T-helper 17 cell (primary cell): ENCODE results near the gene ITPKB. TPM values are rescaled to one million over a fixed set of nuclear protein-coding genes. Genes with fewer than 3 reads are reported as not detected.

Experiments used
- ATAC-seq: fragments of 150-1000 bp; cut with Tn5 transposase; 2 replicates; pipeline ENCODE4 v1.10.0; 2021; ENCODE audit warnings: mild to moderate bottlenecking, moderate library complexity
- DNase-seq, 3 donors: peaks; one replicate each; pipeline versions ENCODE4 v3.0.0 to v3.0.0-alpha.2; 2020 to 2021
- H3K9me3 ChIP-seq: one replicate; pipeline ENCODE4 v1.7.0; 2013; ENCODE audit warnings: low read length, mild to moderate bottlenecking; ENCODE audit not compliant: control insufficient read depth, poor library complexity, severe bottlenecking
- H3K27ac Mint-ChIP-seq: one replicate; pipeline ENCODE4 v1.8.0; 2022; ENCODE audit warnings: mild to moderate bottlenecking, moderate library complexity, mixed read lengths
- H3K27me3 Mint-ChIP-seq: one replicate; pipeline ENCODE4 v1.8.0; 2022; ENCODE audit warnings: mixed read lengths
- H3K36me3 Mint-ChIP-seq: one replicate; pipeline ENCODE4 v1.8.0; 2022; ENCODE audit warnings: low read depth, mixed read lengths
- H3K4me1 Mint-ChIP-seq: one replicate; pipeline ENCODE4 v1.8.0; 2022; ENCODE audit warnings: mild to moderate bottlenecking, mixed read lengths
- H3K4me3 Mint-ChIP-seq: one replicate; pipeline ENCODE4 v1.8.0; 2022; ENCODE audit warnings: mild to moderate bottlenecking, moderate library complexity, mixed read lengths
- total RNA-seq, 4 donors: library from RNA in 2 of 4; stranded (reverse) in 2 of 4; gene quantifications; one replicate each; pipeline ENCODE4 v1.2.3 and lab custom pipeline; 2022 to 2026

Gene ITPKB
- total RNA-seq, 2 donors from 2014 or later, result 128 to 166 TPM

DNA sequence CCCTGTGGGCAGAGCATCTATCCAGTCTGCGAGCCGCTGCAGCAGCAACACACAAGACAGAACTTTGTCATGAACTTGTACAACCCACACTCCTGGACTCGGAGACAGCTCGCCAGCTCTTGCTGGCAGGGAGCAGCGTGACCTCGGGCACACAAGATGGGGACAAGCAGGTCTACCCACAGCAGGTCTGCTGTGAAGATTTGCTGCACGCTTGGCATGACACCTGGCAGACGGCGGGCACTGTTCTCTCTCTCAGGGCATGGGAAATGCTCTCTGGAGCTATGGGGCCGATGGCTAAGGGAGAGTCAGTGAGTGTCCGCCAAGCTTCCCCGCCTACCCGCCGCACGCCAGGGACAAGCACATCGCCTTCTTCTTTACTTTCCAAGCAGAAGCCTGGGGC is 100.5 kb downstream of the ITPKB start:
- Mint-ChIP-seq H3K4me3 (no peak overlapping the region), H3K27ac (peak overlapping the region; percentile 14), H3K27me3 (no peaks in the 10 kb centered on the region), H3K36me3 (peaks cover 12% of the 10 kb centered on the region), H3K4me1 (peaks cover 41% of the 10 kb centered on the region)
- ATAC-seq (no peak), DNase-seq (peak in 1 of 3 donors; percentile 6)
- no peaks in the 10 kb centered on the region for H3K9me3 ChIP-seq

- peaks cover 12% of the 10 kb centered on the region for H3K36me3 Mint-ChIP-seq
- H3K27me3 Mint-ChIP-seq, result no peaks in the 10 kb centered on the region
- H3K27ac Mint-ChIP-seq, result peak overlapping the region; percentile 14
- no peak overlapping the region for H3K4me3 Mint-ChIP-seq
- peaks cover 36% of the 10 kb centered on the region for H3K4me1 Mint-ChIP-seq
- no peaks in the 10 kb centered on the region for H3K9me3 ChIP-seq
- peak in 2 of 3 donors; percentile 2 to 4 for DNase-seq
- ATAC-seq, result no peak
These were observed 101.0 kb downstream of the ITPKB start for GRCh38 chr1:226638001-226638601.

DNA sequence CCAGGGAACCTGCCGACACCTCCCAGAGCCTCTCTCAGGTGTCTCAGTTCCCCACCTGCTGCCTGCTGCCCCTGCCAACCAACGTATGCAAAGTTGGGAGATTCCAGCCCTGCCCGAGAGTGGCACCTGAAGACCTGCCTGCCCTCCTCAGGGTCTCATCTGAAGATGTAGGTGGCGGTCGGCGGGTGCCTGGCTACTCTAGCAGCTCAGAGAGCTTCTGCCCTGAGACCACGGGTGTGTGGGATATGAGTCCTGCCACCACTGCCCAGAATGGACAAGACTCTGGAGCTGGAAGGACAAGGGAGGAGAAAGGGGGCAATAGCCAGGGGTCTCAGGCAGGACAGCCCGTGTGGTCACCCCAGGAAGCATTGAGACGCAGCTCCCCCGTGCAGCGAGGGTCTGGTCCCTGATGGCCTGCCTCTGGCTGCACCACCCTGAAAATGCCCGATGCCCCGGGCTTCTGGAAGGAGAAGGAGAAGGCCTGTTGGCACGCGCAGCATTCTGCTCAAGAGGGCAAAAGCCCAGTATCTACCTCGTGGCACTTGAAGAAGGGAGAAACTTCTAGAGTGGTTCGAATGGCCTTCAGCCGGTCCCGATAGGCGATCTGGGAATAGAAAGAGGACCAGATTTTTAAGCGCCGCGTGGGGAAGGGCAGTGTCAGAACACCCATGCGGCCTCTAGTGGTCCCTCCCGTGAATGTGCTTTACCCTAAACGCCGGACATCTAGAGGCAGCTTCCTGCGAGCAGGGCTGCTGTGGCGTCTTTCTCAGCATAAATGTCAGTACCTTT is 101.7 kb downstream of the ITPKB start:
- no peak for ATAC-seq
- peak in 1 of 3 donors; percentile 3 for DNase-seq
- Mint-ChIP-seq H3K27ac (peak overlapping the region; percentile 97), H3K36me3 (peaks cover 12% of the 10 kb centered on the region), H3K27me3 (no peaks in the 10 kb centered on the region), H3K4me1 (peaks cover 37% of the 10 kb centered on the region), H3K4me3 (peak overlapping the region; percentile 73)
- H3K9me3 ChIP-seq, result no peaks in the 10 kb centered on the region

DNA sequence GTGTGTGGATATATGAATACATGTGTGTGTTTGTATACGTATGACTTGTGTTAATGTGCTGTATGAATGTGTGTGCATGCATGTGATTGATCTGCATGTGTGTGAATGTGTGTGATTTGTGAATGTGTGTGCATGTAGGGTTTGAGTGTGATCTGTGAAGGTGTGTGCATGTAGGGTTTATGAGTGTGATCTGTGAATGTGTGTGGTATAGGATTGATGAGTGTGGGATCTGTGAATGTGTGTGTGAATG is 102.3 kb downstream of the ITPKB start:
- Mint-ChIP-seq H3K36me3 (peaks cover 12% of the 10 kb centered on the region), H3K4me1 (peaks cover 39% of the 10 kb centered on the region), H3K27ac (peak overlapping the region; percentile 97), H3K4me3 (peak overlapping the region; percentile 73), H3K27me3 (no peaks in the 10 kb centered on the region)
- no peaks in the 10 kb centered on the region for H3K9me3 ChIP-seq
- ATAC-seq (no peak), DNase-seq (no peak)

GRCh38 chr1:226635456-226635941 is 103.6 kb downstream of the ITPKB start:
- peaks cover 13% of the 10 kb centered on the region for H3K36me3 Mint-ChIP-seq
- H3K9me3 ChIP-seq, result no peaks in the 10 kb centered on the region
- H3K27ac Mint-ChIP-seq, result peak overlapping the region; percentile 97
- ATAC-seq, result peak; percentile 59
- peak overlapping the region; percentile 90 for H3K4me3 Mint-ChIP-seq
- H3K4me1 Mint-ChIP-seq, result peaks cover 41% of the 10 kb centered on the region
- no peaks in the 10 kb centered on the region for H3K27me3 Mint-ChIP-seq
- peak in 2 of 3 donors; percentile 4 to 44 for DNase-seq

GRCh38 chr1:226634611-226635246 is 104.4 kb downstream of the ITPKB start:
- peak overlapping the region; percentile 90 for H3K4me3 Mint-ChIP-seq
- H3K27me3 Mint-ChIP-seq, result no peaks in the 10 kb centered on the region
- DNase-seq (peak in 2 of 3 donors; percentile 2 to 7), ATAC-seq (no peak)
- peak overlapping the region; percentile 97 for H3K27ac Mint-ChIP-seq
- H3K36me3 Mint-ChIP-seq, result peaks cover 14% of the 10 kb centered on the region
- H3K9me3 ChIP-seq, result no peaks in the 10 kb centered on the region
- H3K4me1 Mint-ChIP-seq, result peaks cover 38% of the 10 kb centered on the region

GRCh38 chr1:226634166-226634588 is 104.9 kb downstream of the ITPKB start:
- Mint-ChIP-seq H3K4me1 (peaks cover 36% of the 10 kb centered on the region), H3K36me3 (peaks cover 14% of the 10 kb centered on the region), H3K4me3 (peak overlapping the region; percentile 77), H3K27ac (peak overlapping the region; percentile 97), H3K27me3 (no peaks in the 10 kb centered on the region)
- peak; percentile 81 for ATAC-seq
- H3K9me3 ChIP-seq, result no peaks in the 10 kb centered on the region
- peak; percentile 70 to 80 (median 77) for DNase-seq

- H3K9me3 ChIP-seq, result no peaks in the 10 kb centered on the region
- Mint-ChIP-seq H3K36me3 (peaks cover 14% of the 10 kb centered on the region), H3K4me1 (peaks cover 34% of the 10 kb centered on the region), H3K4me3 (no peak overlapping the region), H3K27me3 (no peaks in the 10 kb centered on the region), H3K27ac (peak overlapping the region; percentile 97)
- ATAC-seq, result peak; percentile 16
- DNase-seq, result no peak
These were observed 105.4 kb downstream of the ITPKB start for GRCh38 chr1:226633541-226634165.

DNA sequence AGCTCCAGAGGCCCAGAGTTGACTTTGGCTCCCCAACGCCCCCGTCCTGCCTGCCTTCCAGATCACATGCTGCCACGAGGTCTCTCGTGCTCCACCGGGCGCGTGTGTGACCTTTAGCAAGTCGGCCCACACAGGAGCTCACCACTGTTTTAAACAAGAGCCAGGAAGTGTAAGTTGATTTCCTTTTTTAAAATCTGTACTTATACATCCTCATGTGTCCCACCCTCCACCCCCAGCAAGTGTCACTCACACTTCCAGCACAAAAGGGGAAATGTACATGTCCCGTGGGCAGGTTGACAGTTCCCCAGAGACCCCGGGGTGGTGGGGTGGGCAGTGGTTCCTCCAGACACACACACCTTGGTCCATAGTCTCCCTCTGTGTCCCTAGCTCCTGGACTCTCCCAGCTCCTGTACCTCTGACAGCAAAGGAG is 106.1 kb downstream of the ITPKB start:
- H3K27ac Mint-ChIP-seq, result peak overlapping the region; percentile 97
- no peak for ATAC-seq
- peak overlapping the region; percentile 36 for H3K4me3 Mint-ChIP-seq
- H3K27me3 Mint-ChIP-seq, result no peaks in the 10 kb centered on the region
- H3K4me1 Mint-ChIP-seq, result peaks cover 34% of the 10 kb centered on the region
- H3K36me3 Mint-ChIP-seq, result peaks cover 14% of the 10 kb centered on the region
- H3K9me3 ChIP-seq, result no peaks in the 10 kb centered on the region
- peak in 1 of 3 donors; percentile 4 for DNase-seq

DNA sequence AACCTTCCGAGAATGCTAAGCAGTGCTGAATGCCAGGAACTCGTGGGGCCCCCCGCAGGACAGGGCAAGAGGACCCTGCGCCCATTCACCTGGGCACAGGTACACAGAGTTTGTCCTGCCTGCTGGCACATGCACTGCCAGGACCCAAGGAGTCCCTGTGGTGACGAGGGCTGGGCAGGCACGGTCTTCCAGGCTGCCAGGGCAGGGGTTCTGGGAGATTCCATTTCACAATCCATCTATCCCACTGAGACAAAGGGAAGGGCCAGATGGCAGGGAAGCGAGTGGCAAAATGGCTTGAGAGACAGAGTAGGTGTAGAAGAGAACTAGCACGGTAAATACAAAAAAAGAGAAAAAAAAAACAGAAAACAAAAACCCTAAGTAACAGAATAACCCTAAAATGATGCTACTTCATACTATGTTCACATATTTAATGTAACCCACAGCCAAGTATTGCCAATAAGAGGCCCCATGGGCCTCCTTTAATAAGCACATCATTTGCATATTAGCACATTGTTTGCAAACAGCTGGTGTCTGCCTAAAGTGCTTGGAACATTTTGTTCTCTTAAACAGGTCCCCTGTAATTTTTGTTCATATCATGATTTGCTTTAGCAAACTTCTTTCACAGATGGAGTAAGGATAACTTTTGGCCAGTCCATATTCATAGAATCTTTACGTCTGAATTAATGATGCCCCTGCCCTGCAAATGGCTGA is 106.8 kb downstream of the ITPKB start:
- Mint-ChIP-seq H3K4me3 (peak overlapping the region; percentile 36), H3K36me3 (peaks cover 14% of the 10 kb centered on the region), H3K27ac (no peak overlapping the region), H3K27me3 (no peaks in the 10 kb centered on the region), H3K4me1 (peaks cover 34% of the 10 kb centered on the region)
- peak in 1 of 3 donors; percentile 2 for DNase-seq
- ATAC-seq, result no peak
- H3K9me3 ChIP-seq, result no peaks in the 10 kb centered on the region

DNA sequence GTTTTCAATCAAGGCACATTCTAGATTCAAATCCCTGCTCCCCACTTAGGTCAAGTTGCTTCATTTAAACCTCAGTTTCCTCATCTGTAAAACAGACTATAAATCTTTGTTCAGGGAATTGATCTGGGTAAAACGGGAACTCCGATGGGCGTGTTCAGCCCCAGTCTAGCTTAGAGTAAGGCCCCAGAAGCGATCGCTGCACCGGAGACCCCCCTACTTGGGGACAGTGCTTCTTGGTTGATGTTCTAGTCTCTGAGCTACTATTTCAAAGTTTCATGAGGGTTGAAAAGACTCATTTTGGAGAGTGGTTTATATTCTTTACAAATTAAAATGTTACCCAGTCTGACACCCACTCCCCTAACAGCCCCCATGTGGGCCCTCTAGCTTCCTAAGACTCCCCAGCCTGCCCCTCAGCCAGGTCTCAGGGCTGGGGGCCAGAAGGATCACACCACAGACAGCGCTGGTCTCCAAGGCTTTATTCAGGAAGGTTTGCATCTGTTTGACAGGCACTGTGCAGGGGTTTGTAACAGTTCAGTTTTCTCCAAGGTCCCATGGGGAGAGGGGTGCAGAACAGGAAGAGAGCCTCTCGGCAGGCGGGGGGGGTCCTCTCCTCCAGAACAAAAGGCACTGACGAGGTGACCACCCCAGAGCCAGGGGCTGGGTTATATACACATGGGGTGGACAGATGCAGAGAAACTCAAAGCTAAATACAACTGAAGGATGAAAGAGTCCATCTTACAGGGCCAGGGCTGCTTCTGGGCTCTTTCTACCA is 107.7 kb downstream of the ITPKB start:
- Mint-ChIP-seq H3K4me1 (peaks cover 32% of the 10 kb centered on the region), H3K4me3 (no peak overlapping the region), H3K27ac (peak overlapping the region; percentile 49), H3K36me3 (peaks cover 10% of the 10 kb centered on the region), H3K27me3 (peaks cover under 1% of the 10 kb centered on the region)
- no peaks in the 10 kb centered on the region for H3K9me3 ChIP-seq
- ATAC-seq (no peak), DNase-seq (peak in 1 of 3 donors; percentile 3)

DNA sequence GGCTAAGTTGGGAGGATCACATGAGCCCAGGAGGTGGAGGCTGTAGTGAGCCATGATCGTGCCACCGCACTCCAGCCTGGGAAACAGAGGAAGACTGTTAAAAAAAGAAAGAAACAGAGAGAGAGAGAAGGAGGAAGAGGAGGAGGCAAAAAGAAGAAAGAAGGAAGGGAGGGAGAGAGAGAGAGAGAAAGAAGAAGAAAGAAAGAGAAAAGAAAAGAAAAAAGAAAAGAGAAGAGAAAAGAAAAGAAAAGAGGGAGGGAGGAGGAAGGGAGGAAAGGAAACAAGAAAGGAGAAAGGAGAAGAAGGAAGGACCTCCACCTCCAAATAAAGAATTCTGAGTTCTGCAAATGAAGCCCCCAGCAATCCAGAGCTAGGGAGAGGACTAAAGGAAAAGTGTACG is 108.5 kb downstream of the ITPKB start:
- Mint-ChIP-seq H3K4me1 (peaks cover 33% of the 10 kb centered on the region), H3K36me3 (peaks cover 11% of the 10 kb centered on the region), H3K4me3 (no peak overlapping the region), H3K27me3 (peaks cover 4% of the 10 kb centered on the region), H3K27ac (peak overlapping the region; percentile 49)
- no peak for ATAC-seq
- no peak for DNase-seq
- no peaks in the 10 kb centered on the region for H3K9me3 ChIP-seq
